HG03342 (cell line): Measurements from ENCODE around the gene PCDHGA9.
A peak's percentile ranks its signal among the peaks of the same experiment; 100 is the strongest.
"Not testable (repeated sequence)": the region's sequence is repeated elsewhere in the genome, so short reads cannot be mapped to it uniquely, and the experiment has no call there.

ENCODE experiments used
- ATAC-seq: cut with Tn5 transposase; IDR thresholded peaks from one replicate; pipeline ENCODE4 v1.9.1; 2021; ENCODE audit warnings: mild to moderate bottlenecking, moderate library complexity; ENCODE audit not compliant: unreplicated experiment

The PCDHGA9 gene

GRCh38 chr5:141383345-141383744 is 19.2 kb upstream of the PCDHGA9 start:
- no peak for ATAC-seq

DNA sequence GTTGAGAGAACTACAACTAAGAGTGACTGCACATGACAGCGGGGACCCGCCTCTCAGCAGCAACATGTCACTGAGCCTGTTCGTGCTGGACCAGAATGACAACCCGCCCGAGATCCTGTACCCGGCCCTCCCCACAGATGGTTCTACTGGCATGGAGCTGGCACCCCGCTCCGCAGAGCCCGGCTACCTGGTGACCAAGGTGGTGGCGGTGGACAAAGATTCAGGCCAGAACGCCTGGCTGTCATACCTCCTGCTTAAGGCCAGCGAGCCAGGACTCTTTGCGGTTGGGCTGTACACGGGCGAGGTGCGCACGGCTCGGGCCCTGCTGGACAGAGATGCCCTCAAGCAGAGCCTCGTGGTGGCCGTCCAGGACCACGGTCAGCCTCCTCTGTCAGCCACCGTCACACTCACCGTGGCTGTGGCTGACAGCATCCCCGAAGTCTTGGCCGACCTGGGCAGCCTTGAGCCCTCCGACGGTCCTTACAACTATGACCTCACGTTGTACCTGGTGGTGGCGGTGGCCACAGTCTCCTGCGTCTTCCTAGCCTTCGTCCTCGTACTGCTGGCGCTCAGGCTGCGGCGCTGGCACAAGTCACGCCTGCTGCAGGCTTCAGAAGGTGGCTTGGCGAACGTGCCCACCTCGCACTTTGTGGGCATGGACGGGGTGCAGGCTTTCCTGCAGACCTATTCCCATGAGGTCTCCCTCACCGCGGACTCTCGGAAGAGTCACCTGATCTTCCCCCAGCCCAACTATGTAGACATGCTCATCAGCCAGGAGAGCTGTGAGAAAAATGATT is 17.9 kb upstream of the PCDHGA9 start:
- ATAC-seq = no peak

DNA sequence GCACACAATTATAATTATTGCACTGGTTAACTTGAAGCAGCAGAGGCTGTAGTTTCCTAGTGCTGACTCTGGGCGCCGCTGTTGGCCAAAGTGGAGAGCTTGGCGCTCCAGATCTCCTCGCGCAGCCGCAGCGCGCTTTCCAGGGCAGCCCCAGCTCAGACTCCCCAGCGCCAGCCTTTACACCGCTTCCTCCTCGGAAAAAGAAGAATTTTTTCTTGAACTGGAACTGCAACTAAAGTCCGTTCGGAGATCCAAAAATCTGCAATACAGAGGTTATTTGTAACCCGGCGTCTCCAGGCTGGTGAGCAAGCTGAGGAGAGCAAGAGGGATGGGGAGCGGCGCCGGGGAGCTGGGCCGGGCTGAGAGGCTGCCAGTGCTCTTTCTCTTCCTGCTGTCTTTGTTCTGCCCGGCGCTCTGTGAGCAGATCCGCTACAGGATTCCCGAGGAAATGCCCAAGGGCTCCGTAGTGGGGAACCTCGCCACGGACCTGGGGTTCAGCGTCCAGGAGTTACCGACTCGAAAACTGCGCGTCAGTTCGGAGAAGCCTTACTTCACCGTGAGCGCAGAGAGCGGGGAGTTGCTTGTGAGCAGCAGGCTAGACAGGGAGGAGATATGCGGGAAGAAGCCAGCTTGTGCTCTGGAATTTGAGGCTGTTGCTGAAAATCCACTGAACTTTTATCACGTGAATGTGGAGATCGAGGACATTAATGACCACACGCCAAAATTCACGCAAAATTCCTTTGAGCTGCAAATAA is 14.8 kb upstream of the PCDHGA9 start, which contains the start of gene PCDHGB4:
Gene PCDHGB4 (plus strand): TSS at position 142 of the 755 bp plus-strand sequence. CDS start 187 bp downstream, at position 329.
- peak; percentile 74 for ATAC-seq

DNA sequence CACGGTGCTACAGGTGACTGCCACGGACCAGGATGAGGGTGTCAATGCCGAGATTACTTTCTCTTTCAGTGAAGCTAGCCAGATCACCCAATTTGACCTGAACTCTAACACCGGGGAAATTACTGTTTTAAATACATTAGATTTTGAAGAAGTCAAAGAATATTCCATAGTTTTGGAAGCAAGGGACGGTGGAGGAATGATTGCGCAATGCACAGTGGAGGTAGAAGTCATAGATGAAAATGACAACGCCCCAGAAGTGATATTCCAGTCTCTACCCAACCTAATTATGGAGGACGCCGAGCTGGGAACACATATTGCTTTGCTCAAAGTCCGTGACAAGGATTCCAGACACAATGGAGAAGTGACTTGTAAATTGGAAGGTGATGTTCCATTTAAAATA is 13.9 kb upstream of the PCDHGA9 start:
- no peak for ATAC-seq

DNA sequence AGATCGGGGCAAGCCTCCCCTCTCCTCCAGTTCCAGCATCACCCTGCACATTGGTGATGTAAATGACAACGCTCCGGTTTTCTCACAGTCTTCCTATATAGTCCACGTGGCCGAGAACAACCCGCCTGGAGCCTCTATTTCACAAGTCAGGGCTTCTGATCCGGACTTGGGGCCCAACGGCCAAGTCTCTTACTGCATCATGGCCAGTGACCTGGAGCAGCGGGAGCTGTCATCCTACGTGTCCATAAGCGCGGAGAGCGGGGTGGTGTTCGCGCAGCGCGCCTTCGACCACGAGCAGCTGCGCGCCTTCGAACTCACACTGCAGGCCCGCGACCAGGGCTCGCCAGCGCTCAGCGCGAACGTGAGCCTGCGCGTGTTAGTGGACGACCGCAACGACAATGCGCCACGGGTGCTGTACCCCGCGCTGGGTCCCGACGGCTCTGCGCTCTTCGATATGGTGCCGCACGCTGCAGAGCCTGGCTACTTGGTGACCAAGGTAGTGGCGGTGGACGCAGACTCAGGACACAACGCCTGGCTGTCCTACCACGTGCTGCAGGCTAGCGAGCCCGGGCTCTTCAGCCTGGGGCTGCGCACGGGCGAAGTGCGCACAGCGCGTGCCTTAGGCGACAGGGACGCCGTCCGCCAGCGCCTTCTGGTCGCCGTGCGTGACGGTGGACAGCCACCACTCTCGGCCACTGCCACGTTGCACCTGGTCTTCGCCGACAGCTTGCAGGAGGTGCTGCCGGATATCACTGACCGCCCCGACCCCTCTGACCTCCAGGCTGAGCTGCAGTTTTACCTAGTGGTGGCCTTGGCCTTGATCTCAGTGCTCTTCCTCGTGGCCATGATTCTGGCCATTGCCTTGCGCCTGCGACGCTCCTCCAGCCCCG is 13.2 kb upstream of the PCDHGA9 start:
- no peak for ATAC-seq

DNA sequence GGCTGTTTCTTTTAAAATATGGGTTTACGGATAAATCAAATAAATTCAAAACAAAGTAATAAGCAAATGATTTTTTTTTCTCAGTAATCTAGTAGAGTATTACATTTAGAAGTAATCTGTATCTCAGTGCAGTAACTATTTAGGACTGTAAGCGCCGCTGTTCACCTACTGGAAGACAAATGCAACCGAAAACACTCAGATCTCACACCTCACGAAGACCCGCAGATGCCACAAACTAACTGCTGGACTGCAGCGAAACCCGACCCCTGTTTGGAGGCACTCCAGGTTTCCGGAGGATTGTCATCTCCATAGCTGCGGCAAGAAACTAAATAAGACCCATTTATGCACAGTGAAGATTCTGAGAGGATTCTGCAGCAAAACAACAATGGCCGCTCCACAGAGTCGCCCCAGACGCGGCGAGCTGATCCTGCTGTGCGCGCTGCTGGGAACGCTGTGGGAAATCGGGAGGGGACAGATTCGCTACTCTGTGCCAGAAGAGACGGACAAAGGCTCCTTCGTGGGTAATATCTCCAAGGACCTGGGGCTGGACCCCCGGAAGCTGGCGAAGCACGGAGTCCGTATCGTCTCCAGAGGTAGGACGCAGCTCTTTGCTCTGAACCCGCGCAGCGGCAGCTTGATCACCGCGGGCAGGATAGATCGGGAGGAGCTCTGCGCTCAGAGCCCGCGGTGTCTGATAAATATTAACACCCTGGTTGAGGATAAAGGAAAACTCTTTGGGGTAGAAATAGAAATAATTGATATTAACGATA is 10.0 kb upstream of the PCDHGA9 start, which contains the start of gene PCDHGA8:
Gene PCDHGA8 (plus strand): TSS at position 205 of the 770 bp plus-strand sequence. CDS start 181 bp downstream, at position 386.
- no peak for ATAC-seq

GRCh38 chr5:141393267-141393666 is 9.3 kb upstream of the PCDHGA9 start:
- no peak for ATAC-seq

DNA sequence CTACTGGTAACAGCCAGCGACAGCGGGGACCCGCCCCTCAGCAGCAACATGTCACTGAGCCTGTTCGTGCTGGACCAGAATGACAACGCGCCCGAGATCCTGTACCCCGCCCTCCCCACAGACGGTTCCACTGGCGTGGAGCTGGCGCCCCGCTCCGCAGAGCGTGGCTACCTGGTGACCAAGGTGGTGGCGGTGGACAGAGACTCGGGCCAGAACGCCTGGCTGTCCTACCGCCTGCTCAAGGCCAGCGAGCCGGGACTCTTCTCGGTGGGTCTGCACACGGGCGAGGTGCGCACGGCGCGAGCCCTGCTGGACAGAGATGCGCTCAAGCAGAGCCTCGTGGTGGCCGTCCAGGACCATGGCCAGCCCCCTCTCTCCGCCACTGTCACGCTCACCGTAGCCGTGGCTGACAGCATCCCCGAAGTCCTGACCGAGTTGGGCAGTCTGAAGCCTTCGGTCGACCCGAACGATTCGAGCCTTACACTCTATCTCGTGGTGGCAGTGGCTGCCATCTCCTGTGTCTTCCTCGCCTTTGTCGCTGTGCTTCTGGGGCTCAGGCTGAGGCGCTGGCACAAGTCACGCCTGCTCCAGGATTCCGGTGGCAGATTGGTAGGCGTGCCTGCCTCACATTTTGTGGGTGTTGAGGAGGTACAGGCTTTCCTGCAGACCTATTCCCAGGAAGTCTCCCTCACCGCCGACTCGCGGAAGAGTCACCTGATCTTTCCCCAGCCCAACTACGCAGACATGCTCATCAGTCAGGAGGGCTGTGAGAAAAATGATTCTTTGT is 8.0 kb upstream of the PCDHGA9 start:
- ATAC-seq = not testable (repeated sequence)

DNA sequence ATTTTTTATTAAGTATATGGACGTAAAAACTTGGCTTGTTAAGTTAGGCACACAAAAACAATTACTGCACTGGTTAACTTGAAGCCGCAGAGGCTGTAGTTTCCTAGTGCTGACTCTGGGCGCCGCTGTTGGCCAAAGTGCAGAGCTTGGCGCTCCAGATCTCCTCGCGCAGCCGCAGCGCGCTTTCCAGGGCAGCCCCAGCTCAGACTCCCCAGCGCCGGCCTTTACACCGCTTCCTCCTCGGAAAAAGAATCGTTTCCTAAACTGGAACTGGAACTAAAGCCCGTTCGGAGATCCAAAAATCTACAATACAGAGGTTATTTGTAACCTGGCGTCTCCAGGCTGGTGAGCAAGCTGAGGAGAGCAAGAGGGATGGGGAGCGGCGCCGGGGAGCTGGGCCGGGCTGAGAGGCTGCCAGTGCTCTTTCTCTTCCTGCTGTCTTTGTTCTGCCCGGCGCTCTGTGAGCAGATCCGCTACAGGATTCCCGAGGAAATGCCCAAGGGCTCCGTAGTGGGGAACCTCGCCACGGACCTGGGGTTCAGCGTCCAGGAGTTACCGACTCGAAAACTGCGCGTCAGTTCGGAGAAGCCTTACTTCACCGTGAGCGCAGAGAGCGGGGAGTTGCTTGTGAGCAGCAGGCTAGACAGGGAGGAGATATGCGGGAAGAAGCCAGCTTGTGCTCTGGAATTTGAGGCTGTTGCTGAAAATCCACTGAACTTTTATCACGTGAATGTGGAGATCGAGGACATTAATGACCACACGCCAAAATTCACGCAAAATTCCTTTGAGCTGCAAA is 4.6 kb upstream of the PCDHGA9 start, which contains the start of gene PCDHGB5:
Gene PCDHGB5 (plus strand): TSS at position 192 of the 796 bp plus-strand sequence. CDS start 181 bp downstream, at position 373.
- peak; percentile 90 for ATAC-seq

DNA sequence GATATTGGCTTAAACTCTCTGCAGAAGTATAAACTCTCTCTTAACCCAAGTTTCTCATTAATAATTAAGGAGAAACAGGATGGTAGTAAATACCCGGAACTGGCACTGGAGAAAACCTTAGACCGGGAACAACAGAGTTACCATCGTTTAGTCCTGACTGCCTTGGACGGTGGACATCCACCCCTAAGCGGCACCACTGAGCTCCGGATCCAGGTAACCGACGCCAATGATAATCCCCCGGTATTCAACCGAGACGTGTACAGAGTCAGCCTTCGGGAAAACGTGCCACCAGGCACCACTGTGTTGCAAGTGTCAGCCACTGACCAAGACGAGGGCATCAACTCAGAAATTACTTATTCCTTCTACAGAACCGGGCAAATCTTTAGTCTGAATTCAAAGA is 4.0 kb upstream of the PCDHGA9 start:
- no peak for ATAC-seq

DNA sequence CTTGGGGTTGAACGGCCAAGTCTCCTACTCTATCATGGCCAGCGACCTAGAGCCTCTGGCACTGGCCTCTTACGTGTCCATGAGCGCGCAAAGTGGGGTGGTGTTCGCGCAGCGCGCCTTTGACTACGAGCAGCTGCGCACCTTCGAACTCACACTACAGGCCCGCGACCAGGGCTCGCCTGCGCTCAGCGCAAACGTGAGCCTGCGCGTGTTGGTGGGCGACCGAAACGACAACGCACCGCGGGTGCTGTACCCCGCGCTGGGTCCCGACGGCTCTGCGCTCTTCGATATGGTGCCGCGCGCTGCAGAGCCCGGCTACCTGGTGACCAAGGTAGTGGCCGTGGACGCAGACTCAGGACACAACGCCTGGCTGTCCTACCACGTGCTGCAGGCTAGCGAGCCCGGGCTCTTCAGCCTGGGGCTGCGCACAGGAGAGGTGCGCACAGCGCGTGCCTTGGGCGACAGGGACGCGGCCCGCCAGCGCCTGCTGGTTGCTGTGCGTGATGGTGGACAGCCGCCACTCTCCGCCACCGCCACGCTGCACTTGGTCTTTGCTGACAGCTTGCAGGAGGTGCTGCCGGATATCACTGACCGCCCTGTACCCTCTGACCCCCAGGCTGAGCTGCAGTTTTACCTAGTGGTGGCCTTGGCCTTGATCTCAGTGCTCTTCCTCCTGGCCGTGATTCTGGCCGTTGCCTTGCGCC is 2.9 kb upstream of the PCDHGA9 start:
- no peak for ATAC-seq

GRCh38 chr5:141403387-141403786 is 809 bp downstream of the PCDHGA9 start:
- no peak for ATAC-seq

- ATAC-seq = peak; percentile 82
Observed at GRCh38 chr5:141407790-141408505, 5.4 kb downstream of the PCDHGA9 start, which contains the start of gene PCDHGB6. PCDHGB6 (plus strand) TSS chr5:141408021; CDS start chr5:141408203, 182 bp downstream.

- ATAC-seq = no peak
Observed at GRCh38 chr5:141409598-141410306, 7.2 kb downstream of the PCDHGA9 start.

DNA sequence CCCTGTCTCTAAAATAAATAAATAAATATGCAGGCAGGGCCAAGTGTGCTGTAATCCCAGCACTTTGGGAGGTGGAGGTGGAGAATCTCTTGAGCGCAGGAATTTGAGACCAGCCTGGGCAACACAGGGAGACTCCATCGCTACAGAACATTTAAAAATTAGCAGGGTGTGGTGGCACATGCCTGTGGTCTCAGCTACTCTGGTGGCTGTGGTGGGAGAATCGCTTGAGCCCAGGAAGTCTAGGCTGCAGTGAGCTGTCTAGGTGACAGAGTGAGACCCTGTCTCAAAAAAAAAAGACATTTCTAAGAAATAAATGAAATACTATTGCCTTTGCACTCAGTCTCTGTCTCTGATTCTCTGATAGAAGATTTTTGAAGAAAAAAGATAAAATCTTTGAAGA is 9.0 kb downstream of the PCDHGA9 start:
- ATAC-seq = no peak

GRCh38 chr5:141412854-141413539 is 10.4 kb downstream of the PCDHGA9 start, which contains the start of gene PCDHGA10:
PCDHGA10 (plus strand) TSS chr5:141412987; CDS start chr5:141413176, 189 bp downstream.
- ATAC-seq = peak; percentile 83
